ENCODE results near the gene KRT80. TPM values are rescaled to one million over a fixed set of nuclear protein-coding genes. Genes with fewer than 3 reads are reported as not detected.

KRT80 gene
- total RNA-seq, 1 donor from 2014 or later, result not detected

Other genes with a start within 250 kb of the KRT80 start
- gene ACVR1B, start 240.3 kb downstream of the KRT80 start, total RNA-seq, result 11.4 and 12.0 TPM in 2 replicates
- gene TAMALIN, start 185.1 kb downstream of the KRT80 start, total RNA-seq, result 8.9 and 12.8 TPM in 2 replicates
- gene NR4A1, start 140.6 kb downstream of the KRT80 start, total RNA-seq, result 52.7 and 60.3 TPM in 2 replicates
- gene ATG101, start 122.0 kb downstream of the KRT80 start, total RNA-seq, result 56.2 and 63.3 TPM in 2 replicates
- gene SMIM41, start 112.3 kb downstream of the KRT80 start, total RNA-seq, result 0.44 TPM in 1 of 2 replicates, not detected in the other
- gene KRT7, start 41.2 kb upstream of the KRT80 start, total RNA-seq, result 15.5 and 21.2 TPM in 2 replicates
- gene KRT86, start 82.6 kb upstream of the KRT80 start, total RNA-seq, result 0.73 and 0.93 TPM in 2 replicates
- not detected in 2 replicates for gene KRT81, start 99.5 kb upstream of the KRT80 start, total RNA-seq
- not detected in 2 replicates for gene KRT83, start 129.4 kb upstream of the KRT80 start, total RNA-seq
- gene KRT85, start 175.5 kb upstream of the KRT80 start, total RNA-seq, result not detected in 2 replicates
- not detected in 2 replicates for gene KRT84, start 193.6 kb upstream of the KRT80 start, total RNA-seq
- not detected in 2 replicates for gene KRT82, start 214.3 kb upstream of the KRT80 start, total RNA-seq
- gene KRT75, start 242.4 kb upstream of the KRT80 start, total RNA-seq, result not detected in 2 replicates